Neural cell (in vitro differentiated cells): ENCODE measurements around the gene ZNF474. TPM values are rescaled to one million over a fixed set of nuclear protein-coding genes. Genes with fewer than 3 reads are reported as not detected.

Experiments
- H2AFZ ChIP-seq: fragments of 200-600, 300-800 bp; sonication (generic), shearing (Covaris generic); 2 replicates; pipeline ENCODE4 v1.6.0; 2014; ENCODE audit warnings: low read depth, mild to moderate bottlenecking, antibody characterized with exemption, low read length, moderate library complexity
- H3F3A ChIP-seq: fragments of 200-600 bp; shearing (Covaris generic); 2 replicates; pipeline ENCODE4 v1.6.1; 2016; ENCODE audit warnings: mild to moderate bottlenecking, moderate library complexity, mixed read lengths, antibody characterized with exemption, low read length; ENCODE audit not compliant: insufficient read depth, poor library complexity, severe bottlenecking
- H3K27ac ChIP-seq: fragments of 200-600, 300-800 bp; sonication (generic), shearing (Covaris generic); 2 replicates; pipeline ENCODE4 v1.5.1; 2014; ENCODE audit warnings: mild to moderate bottlenecking, low read length, moderate library complexity
- H3K27me3 ChIP-seq: fragments of 300-800, 200-600 bp; sonication (generic), shearing (Covaris generic); 2 replicates; pipeline ENCODE4 v1.6.0; 2014; ENCODE audit warnings: mild to moderate bottlenecking, low read depth, low read length, moderate library complexity; ENCODE audit not compliant: insufficient read depth
- H3K36me3 ChIP-seq: fragments of 300-800, 200-600 bp; sonication (generic), shearing (Covaris generic); 2 replicates; pipeline ENCODE4 v1.5.1; 2014; ENCODE audit warnings: mild to moderate bottlenecking, antibody characterized with exemption, low read length, moderate library complexity; ENCODE audit not compliant: insufficient read depth
- H3K4me2 ChIP-seq: fragments of 300-800, 200-600 bp; sonication (generic), shearing (Covaris generic); 2 replicates; pipeline ENCODE4 v1.6.0; 2014; ENCODE audit warnings: mild to moderate bottlenecking, low read length
- H3K4me3 ChIP-seq: fragments of 300-800, 200-600 bp; sonication (generic), shearing (Covaris generic); 2 replicates; pipeline ENCODE4 v1.5.1; 2014; ENCODE audit warnings: mild to moderate bottlenecking, low read length, moderate library complexity
- H3K79me2 ChIP-seq: fragments of 200-600 bp; shearing (Covaris generic); replicated peaks from 2 replicates; pipeline ENCODE4 v1.6.0; 2014; ENCODE audit warnings: mild to moderate bottlenecking, low read length, moderate library complexity; ENCODE audit not compliant: insufficient read depth
- H3K9ac ChIP-seq: fragments of 300-800, 200-600 bp; sonication (generic), shearing (Covaris generic); 2 replicates; pipeline ENCODE4 v1.6.1; 2016; ENCODE audit warnings: mild to moderate bottlenecking, low read length, mixed read lengths
- H3K9me2 ChIP-seq: fragments of 200-600 bp; shearing (Covaris generic); 2 replicates; pipeline ENCODE4 v1.6.1; 2016; ENCODE audit warnings: mild to moderate bottlenecking, low read length, mixed read lengths; ENCODE audit not compliant: insufficient read depth
- H3K9me3 ChIP-seq: fragments of 200-600, 300-800 bp; sonication (generic), shearing (Covaris generic); 2 replicates; pipeline ENCODE4 v1.6.1; 2016; ENCODE audit warnings: mild to moderate bottlenecking, mixed run types, low read length, moderate library complexity, mixed read lengths
- H4K20me1 ChIP-seq: fragments of 200-600 bp; shearing (Covaris generic); 2 replicates; pipeline ENCODE4 v1.6.1; 2016; ENCODE audit warnings: mild to moderate bottlenecking, mixed run types; ENCODE audit not compliant: insufficient read depth
- EP300 ChIP-seq: fragments of 450-650 bp; conservative IDR thresholded peaks from 2 replicates; pipeline ENCODE4 v1.6.1; 2014; ENCODE audit warnings: antibody characterized with exemption, mild to moderate bottlenecking, moderate library complexity; ENCODE audit not compliant: poor library complexity, severe bottlenecking
- EZH2 ChIP-seq: fragments of 200-600, 300-800 bp; shearing (Covaris generic), sonication (generic); IDR thresholded peaks from 2 replicates; pipeline ENCODE4 v1.6.1; 2014; ENCODE audit warnings: antibody characterized with exemption, low read length, borderline replicate concordance, mild to moderate bottlenecking; ENCODE audit not compliant: insufficient read depth, poor library complexity, severe bottlenecking
- MXI1 ChIP-seq: fragments of 450-650 bp; conservative IDR thresholded peaks from 2 replicates; pipeline ENCODE4 v1.6.1; 2014; ENCODE audit warnings: antibody characterized with exemption, mild to moderate bottlenecking; ENCODE audit not compliant: poor library complexity, severe bottlenecking
- POLR2AphosphoS5 ChIP-seq: IDR thresholded peaks from 2 replicates; pipeline ENCODE4 v1.6.1; 2012
- RAD21 ChIP-seq: fragments of 450-650 bp; conservative IDR thresholded peaks from 2 replicates; pipeline ENCODE4 v1.6.1; 2014; ENCODE audit warnings: antibody characterized with exemption, mild to moderate bottlenecking, moderate library complexity
- SMC3 ChIP-seq: fragments of 450-650 bp; conservative IDR thresholded peaks from 2 replicates; pipeline ENCODE4 v1.6.1; 2014; ENCODE audit warnings: antibody characterized with exemption, mild to moderate bottlenecking, moderate library complexity; ENCODE audit not compliant: poor library complexity
- polyA plus RNA-seq: library from polyadenylated mRNA; depleted of rRNA; stranded (reverse); fragments of >200 nt; gene quantifications from 2 replicates; pipeline ENCODE4 v1.2.3, GENCODE V29; 2014
- TF ChIP-seq, protein P1 (sequence below): fragments of 450-650 bp; IDR thresholded peaks from 2 replicates; pipeline ENCODE4 v1.5.1; 2014; ENCODE audit warnings: antibody characterized with exemption, mild to moderate bottlenecking, moderate library complexity; ENCODE audit not compliant: poor library complexity, severe bottlenecking
- TF ChIP-seq, protein P2 (sequence below): IDR thresholded peaks from 2 replicates; pipeline ENCODE4 v1.6.1; 2012; ENCODE audit warnings: borderline replicate concordance

Gene ZNF474
- polyA plus RNA-seq, 1 donor from 2014 or later, result not detected

DNA sequence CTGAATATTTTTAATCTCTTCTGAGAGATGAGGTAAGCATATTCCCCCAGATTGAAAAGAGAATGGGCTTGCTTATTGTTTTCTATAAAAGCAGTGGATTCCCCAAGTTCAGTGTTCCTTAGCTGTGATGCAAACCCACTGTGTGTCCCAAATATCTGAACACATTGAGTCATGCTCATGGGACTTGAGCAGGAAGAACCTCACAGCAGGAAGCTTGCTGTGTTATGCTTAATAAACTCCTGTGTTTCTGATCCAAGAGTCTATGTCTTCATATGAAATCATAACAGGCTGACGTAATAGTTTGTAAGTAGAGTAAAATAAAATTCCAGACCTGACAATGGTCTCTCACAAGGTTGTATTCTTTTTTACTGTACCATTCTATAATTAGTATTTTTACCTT is 26.5 kb upstream of the ZNF474 start:
- Histone ChIP-seq H3K36me3 (no peaks in the 10 kb centered on the region), H3K9ac (no peak overlapping the region), H3K27me3 (no peaks in the 10 kb centered on the region), H3K79me2 (no peaks in the 10 kb centered on the region), H3K27ac (no peak overlapping the region), H3K9me3 (no peaks in the 10 kb centered on the region), H3F3A (no peaks in the 10 kb centered on the region), H2AFZ (no peak overlapping the region), H4K20me1 (no peaks in the 10 kb centered on the region), H3K4me2 (no peak overlapping the region), H3K4me3 (no peak overlapping the region), H3K9me2 (no peaks in the 10 kb centered on the region)
- TF ChIP-seq MXI1 (no peak), EZH2 (no peak), RAD21 (no peak), SMC3 (no peak), POLR2AphosphoS5 (no peak), EP300 (no peak)
- TF ChIP-seq, protein P1, sequence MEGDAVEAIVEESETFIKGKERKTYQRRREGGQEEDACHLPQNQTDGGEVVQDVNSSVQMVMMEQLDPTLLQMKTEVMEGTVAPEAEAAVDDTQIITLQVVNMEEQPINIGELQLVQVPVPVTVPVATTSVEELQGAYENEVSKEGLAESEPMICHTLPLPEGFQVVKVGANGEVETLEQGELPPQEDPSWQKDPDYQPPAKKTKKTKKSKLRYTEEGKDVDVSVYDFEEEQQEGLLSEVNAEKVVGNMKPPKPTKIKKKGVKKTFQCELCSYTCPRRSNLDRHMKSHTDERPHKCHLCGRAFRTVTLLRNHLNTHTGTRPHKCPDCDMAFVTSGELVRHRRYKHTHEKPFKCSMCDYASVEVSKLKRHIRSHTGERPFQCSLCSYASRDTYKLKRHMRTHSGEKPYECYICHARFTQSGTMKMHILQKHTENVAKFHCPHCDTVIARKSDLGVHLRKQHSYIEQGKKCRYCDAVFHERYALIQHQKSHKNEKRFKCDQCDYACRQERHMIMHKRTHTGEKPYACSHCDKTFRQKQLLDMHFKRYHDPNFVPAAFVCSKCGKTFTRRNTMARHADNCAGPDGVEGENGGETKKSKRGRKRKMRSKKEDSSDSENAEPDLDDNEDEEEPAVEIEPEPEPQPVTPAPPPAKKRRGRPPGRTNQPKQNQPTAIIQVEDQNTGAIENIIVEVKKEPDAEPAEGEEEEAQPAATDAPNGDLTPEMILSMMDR, result no peak

DNA sequence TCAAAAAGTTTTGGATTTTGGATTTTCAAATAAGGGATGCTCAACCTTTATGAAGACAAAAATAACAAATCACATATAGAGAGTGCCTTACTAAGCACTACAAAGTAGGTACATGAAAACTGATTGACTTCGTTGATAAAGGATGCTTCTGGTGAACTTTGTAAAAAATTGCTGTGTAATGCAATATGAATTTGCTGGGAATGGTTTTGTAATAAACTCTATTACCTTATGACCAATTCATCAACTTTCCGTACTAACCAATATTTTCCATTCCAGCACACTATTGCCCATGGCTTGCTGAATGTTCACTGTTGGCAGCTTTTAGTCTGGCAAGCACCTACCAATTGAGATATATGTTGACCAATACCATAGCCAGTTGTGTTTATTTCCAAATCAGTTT is 23.4 kb upstream of the ZNF474 start:
- H3K9ac ChIP-seq, result no peak overlapping the region
- TF ChIP-seq RAD21 (no peak), SMC3 (no peak), POLR2AphosphoS5 (no peak), EZH2 (no peak), MXI1 (no peak)
- TF ChIP-seq, protein P1, result no peak
- TF ChIP-seq, protein P2, sequence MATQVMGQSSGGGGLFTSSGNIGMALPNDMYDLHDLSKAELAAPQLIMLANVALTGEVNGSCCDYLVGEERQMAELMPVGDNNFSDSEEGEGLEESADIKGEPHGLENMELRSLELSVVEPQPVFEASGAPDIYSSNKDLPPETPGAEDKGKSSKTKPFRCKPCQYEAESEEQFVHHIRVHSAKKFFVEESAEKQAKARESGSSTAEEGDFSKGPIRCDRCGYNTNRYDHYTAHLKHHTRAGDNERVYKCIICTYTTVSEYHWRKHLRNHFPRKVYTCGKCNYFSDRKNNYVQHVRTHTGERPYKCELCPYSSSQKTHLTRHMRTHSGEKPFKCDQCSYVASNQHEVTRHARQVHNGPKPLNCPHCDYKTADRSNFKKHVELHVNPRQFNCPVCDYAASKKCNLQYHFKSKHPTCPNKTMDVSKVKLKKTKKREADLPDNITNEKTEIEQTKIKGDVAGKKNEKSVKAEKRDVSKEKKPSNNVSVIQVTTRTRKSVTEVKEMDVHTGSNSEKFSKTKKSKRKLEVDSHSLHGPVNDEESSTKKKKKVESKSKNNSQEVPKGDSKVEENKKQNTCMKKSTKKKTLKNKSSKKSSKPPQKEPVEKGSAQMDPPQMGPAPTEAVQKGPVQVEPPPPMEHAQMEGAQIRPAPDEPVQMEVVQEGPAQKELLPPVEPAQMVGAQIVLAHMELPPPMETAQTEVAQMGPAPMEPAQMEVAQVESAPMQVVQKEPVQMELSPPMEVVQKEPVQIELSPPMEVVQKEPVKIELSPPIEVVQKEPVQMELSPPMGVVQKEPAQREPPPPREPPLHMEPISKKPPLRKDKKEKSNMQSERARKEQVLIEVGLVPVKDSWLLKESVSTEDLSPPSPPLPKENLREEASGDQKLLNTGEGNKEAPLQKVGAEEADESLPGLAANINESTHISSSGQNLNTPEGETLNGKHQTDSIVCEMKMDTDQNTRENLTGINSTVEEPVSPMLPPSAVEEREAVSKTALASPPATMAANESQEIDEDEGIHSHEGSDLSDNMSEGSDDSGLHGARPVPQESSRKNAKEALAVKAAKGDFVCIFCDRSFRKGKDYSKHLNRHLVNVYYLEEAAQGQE, result no peak
- H2AFZ ChIP-seq, result no peak overlapping the region
- H3K36me3 ChIP-seq, result no peaks in the 10 kb centered on the region
- no peaks in the 10 kb centered on the region for H3F3A ChIP-seq
- no peak overlapping the region for H3K27ac ChIP-seq
- no peaks in the 10 kb centered on the region for H4K20me1 ChIP-seq
- H3K4me2 ChIP-seq, result no peak overlapping the region
- H3K4me3 ChIP-seq, result no peak overlapping the region
- no peaks in the 10 kb centered on the region for H3K27me3 ChIP-seq
- no peaks in the 10 kb centered on the region for H3K9me2 ChIP-seq
- H3K79me2 ChIP-seq, result no peaks in the 10 kb centered on the region
- H3K9me3 ChIP-seq, result no peaks in the 10 kb centered on the region
